ENCODE data around the gene CALCOCO1.

Gene CALCOCO1

DNA sequence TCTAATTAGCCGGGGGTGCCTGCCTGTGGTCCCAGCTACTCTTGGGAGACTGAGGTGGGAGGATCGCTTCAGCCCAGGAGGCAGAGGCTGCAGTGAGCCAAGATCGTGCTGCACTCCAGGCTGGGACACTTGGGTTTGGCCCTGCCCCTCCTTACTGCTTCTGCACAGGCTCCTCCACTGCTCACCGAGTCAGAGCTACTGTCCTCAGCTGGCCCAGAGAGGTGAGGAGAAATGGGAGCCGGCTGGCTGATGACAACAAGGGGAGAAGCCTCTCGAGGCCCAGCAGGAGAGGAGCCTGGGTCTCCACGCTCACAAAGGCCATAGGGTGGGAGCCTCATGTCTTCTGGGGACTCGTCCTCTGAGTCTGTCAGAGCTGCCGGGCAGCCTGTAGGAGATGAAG lies 13.7 kb downstream of the CALCOCO1 start:
- H3K9me3 ChIP-seq (ENCODE audit: control insufficient read depth, insufficient read depth, low read length), result no peaks in the 10 kb centered on the region
- H3F3A ChIP-seq (ENCODE audit: control insufficient read depth, insufficient read depth), result no peaks in the 10 kb centered on the region
- H3K27me3 ChIP-seq (ENCODE audit: control insufficient read depth, low read length), result peaks cover 24% of the 10 kb centered on the region
- no peaks in the 10 kb centered on the region for H3K79me2 ChIP-seq (ENCODE audit: control insufficient read depth, low read length)
- no peak overlapping the region for H3K27ac ChIP-seq (ENCODE audit: low read depth, low read length)
- H3K9me2 ChIP-seq (replicated peaks; ENCODE audit: control insufficient read depth, low read length), result no peaks in the 10 kb centered on the region
- no peak for TF ChIP-seq EZH2phosphoT487 (IDR thresholded peaks at IDR 0.05; ENCODE audit: borderline replicate concordance, low read length)
- TF ChIP-seq, protein P1, sequence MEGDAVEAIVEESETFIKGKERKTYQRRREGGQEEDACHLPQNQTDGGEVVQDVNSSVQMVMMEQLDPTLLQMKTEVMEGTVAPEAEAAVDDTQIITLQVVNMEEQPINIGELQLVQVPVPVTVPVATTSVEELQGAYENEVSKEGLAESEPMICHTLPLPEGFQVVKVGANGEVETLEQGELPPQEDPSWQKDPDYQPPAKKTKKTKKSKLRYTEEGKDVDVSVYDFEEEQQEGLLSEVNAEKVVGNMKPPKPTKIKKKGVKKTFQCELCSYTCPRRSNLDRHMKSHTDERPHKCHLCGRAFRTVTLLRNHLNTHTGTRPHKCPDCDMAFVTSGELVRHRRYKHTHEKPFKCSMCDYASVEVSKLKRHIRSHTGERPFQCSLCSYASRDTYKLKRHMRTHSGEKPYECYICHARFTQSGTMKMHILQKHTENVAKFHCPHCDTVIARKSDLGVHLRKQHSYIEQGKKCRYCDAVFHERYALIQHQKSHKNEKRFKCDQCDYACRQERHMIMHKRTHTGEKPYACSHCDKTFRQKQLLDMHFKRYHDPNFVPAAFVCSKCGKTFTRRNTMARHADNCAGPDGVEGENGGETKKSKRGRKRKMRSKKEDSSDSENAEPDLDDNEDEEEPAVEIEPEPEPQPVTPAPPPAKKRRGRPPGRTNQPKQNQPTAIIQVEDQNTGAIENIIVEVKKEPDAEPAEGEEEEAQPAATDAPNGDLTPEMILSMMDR (IDR thresholded peaks at IDR 0.05; ENCODE audit: low read depth, low read length, poor library complexity, severe bottlenecking), result no peak
- H3K4me3 ChIP-seq (ENCODE audit: low read length), result no peak overlapping the region
- no peaks in the 10 kb centered on the region for H3K36me3 ChIP-seq (ENCODE audit: control insufficient read depth, low read length)
- H3K4me1 ChIP-seq (ENCODE audit: control insufficient read depth, low read length), result no peaks in the 10 kb centered on the region
- H4K20me1 ChIP-seq (ENCODE audit: control insufficient read depth, insufficient read depth, low read depth, low read length), result no peaks in the 10 kb centered on the region
- H3K4me2 ChIP-seq (ENCODE audit: low read length), result no peak overlapping the region

DNA sequence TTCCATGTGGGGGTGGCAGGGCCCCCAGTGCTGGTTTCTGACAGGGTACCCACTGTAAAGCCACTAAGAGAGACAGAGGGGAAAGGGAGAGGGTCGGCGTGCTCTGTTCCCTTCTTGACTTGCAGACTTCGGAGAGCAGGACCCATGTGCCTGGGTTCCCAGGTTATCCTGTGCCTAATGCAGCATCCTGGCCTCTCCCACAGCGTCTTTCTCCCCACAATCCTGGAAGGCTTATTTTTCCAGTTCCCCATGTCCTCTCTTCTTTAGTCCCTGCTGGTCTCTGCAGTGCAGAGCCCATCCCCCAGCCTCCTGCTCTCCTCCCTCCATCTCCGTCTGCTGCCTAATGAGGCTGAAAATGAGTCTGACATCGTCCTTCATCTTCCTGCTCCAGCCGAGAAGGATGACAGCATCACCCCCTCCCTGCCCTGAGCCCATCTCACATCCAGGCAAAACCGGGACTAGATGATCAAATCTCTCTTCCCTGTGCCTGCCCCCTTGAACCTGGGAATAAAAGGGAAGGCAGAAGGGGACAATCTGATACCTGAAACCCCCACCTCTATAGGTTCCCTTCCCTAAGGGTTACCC lies 15.1 kb downstream of the CALCOCO1 start:
- TF ChIP-seq, protein P1 (IDR thresholded peaks at IDR 0.05; ENCODE audit: low read depth, low read length, poor library complexity, severe bottlenecking), result no peak
- TF ChIP-seq EZH2phosphoT487 (IDR thresholded peaks at IDR 0.05; ENCODE audit: borderline replicate concordance, low read length), result no peak
- Histone ChIP-seq H3K4me1 (ENCODE audit: control insufficient read depth, low read length) (no peaks in the 10 kb centered on the region), H3K4me2 (ENCODE audit: low read length) (no peak overlapping the region), H3K27me3 (ENCODE audit: control insufficient read depth, low read length) (peaks cover 31% of the 10 kb centered on the region), H3F3A (ENCODE audit: control insufficient read depth, insufficient read depth) (no peaks in the 10 kb centered on the region), H3K4me3 (ENCODE audit: low read length) (no peak overlapping the region), H4K20me1 (ENCODE audit: control insufficient read depth, insufficient read depth, low read depth, low read length) (no peaks in the 10 kb centered on the region), H3K9me3 (ENCODE audit: control insufficient read depth, insufficient read depth, low read length) (no peaks in the 10 kb centered on the region), H3K9me2 (replicated peaks; ENCODE audit: control insufficient read depth, low read length) (no peaks in the 10 kb centered on the region), H3K27ac (ENCODE audit: low read depth, low read length) (no peak overlapping the region), H3K79me2 (ENCODE audit: control insufficient read depth, low read length) (no peaks in the 10 kb centered on the region), H3K36me3 (ENCODE audit: control insufficient read depth, low read length) (no peaks in the 10 kb centered on the region)

DNA sequence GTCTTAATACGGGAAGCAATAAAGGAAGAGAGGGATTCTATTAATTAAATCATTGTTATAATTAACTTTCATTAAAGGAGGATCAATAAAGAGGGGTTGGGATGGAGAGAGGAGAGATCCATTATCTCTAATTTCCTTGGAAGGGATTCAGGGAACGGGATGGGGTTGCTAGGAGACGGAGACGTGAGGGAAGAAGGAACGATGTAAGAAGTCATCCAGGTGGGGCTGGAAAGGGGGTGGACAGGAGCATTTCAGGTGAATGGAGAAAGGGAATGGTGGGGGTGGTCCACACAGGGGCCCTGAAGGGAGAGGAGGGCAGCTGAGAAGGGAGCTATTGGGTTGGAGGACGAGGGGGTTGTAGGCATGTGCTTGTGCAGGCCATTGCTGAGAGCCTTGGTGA lies 17.2 kb downstream of the CALCOCO1 start:
- no peak for TF ChIP-seq EZH2phosphoT487 (IDR thresholded peaks at IDR 0.05; ENCODE audit: borderline replicate concordance, low read length)
- TF ChIP-seq, protein P1 (IDR thresholded peaks at IDR 0.05; ENCODE audit: low read depth, low read length, poor library complexity, severe bottlenecking), result no peak
- H3K4me2 ChIP-seq (ENCODE audit: low read length), result no peak overlapping the region
- H3K9me2 ChIP-seq (replicated peaks; ENCODE audit: control insufficient read depth, low read length), result no peaks in the 10 kb centered on the region
- no peaks in the 10 kb centered on the region for H3K36me3 ChIP-seq (ENCODE audit: control insufficient read depth, low read length)
- H3K27ac ChIP-seq (ENCODE audit: low read depth, low read length), result no peak overlapping the region
- H3K9me3 ChIP-seq (ENCODE audit: control insufficient read depth, insufficient read depth, low read length), result no peaks in the 10 kb centered on the region
- peaks cover 46% of the 10 kb centered on the region for H3K27me3 ChIP-seq (ENCODE audit: control insufficient read depth, low read length)
- H3K4me1 ChIP-seq (ENCODE audit: control insufficient read depth, low read length), result no peaks in the 10 kb centered on the region
- no peaks in the 10 kb centered on the region for H4K20me1 ChIP-seq (ENCODE audit: control insufficient read depth, insufficient read depth, low read depth, low read length)
- no peak overlapping the region for H3K4me3 ChIP-seq (ENCODE audit: low read length)
- H3K79me2 ChIP-seq (ENCODE audit: control insufficient read depth, low read length), result no peaks in the 10 kb centered on the region
- no peaks in the 10 kb centered on the region for H3F3A ChIP-seq (ENCODE audit: control insufficient read depth, insufficient read depth)
